Sigmoid colon (tissue), 3 donors: ENCODE measurements around the gene GAGE10.

ENCODE experiments used
- CTCF ChIP-seq, 4 experiments: fragments of 450-650 bp in 3 of 4; fragments of 200-600 bp in 1 of 4; IDR thresholded peaks; one replicate each; pipeline ENCODE4 v1.5.1; 2016 to 2019; ENCODE audit warnings: antibody characterized with exemption in 4 of 4, mild to moderate bottlenecking in 3 of 4, moderate library complexity in 2 of 4
- POLR2A ChIP-seq, 2 donors: fragments of 450-650 bp; IDR thresholded peaks; one replicate each; pipeline ENCODE4 v1.6.1; 2016; ENCODE audit warnings: antibody characterized with exemption in 2 of 2, mild to moderate bottlenecking in 2 of 2, moderate library complexity in 2 of 2

DNA sequence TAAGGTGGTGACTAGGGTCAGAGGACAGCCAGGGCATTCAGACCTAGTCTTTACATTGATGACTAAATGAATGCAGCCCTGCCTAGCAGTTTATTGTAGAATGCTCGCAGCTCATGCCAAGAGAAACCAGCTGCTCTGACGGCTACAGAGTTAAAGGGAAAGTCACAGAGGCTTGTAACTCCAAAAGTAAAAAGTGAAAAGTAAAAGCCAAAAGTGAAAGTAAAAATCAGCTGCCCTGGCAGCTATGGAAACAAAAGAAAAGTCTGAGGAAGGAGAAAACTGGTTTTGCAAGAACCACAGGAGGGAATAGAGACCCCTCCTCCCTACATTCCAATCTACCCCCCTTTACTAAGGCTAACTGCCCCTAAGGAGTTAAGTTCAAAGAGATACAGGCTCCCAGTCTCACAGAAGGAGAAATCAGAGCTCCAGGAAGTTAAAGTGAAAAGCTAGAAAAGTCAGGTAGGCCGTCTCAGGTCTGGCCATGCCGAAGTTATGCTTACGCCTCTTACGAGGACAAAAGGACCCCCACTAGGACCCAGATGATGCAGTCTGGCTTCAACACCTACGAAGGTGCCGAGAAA, 6.0 kb downstream of the GAGE10 start:
- no peak for TF ChIP-seq CTCF (IDR thresholded peaks at IDR 0.05)
- TF ChIP-seq POLR2A (IDR thresholded peaks at IDR 0.05), result no peak
